Neural cell (in vitro differentiated cells): ENCODE data around the gene PPM1A. TPM values are rescaled to one million over a fixed set of nuclear protein-coding genes. Genes with fewer than 3 reads are reported as not detected.
"Not testable (repeated sequence)": the region's sequence is repeated elsewhere in the genome, so short reads cannot be mapped to it uniquely, and the experiment has no call there.

Experiments used
- H2AFZ ChIP-seq: fragments of 200-600, 300-800 bp; sonication (generic), shearing (Covaris generic); 2 replicates; pipeline ENCODE4 v1.6.0; 2014; ENCODE audit warnings: low read depth, mild to moderate bottlenecking, antibody characterized with exemption, low read length, moderate library complexity
- H3F3A ChIP-seq: fragments of 200-600 bp; shearing (Covaris generic); 2 replicates; pipeline ENCODE4 v1.6.1; 2016; ENCODE audit warnings: mild to moderate bottlenecking, moderate library complexity, mixed read lengths, antibody characterized with exemption, low read length; ENCODE audit not compliant: insufficient read depth, poor library complexity, severe bottlenecking
- H3K27ac ChIP-seq: fragments of 200-600, 300-800 bp; sonication (generic), shearing (Covaris generic); 2 replicates; pipeline ENCODE4 v1.5.1; 2014; ENCODE audit warnings: mild to moderate bottlenecking, low read length, moderate library complexity
- H3K27me3 ChIP-seq: fragments of 300-800, 200-600 bp; sonication (generic), shearing (Covaris generic); 2 replicates; pipeline ENCODE4 v1.6.0; 2014; ENCODE audit warnings: mild to moderate bottlenecking, low read depth, low read length, moderate library complexity; ENCODE audit not compliant: insufficient read depth
- H3K36me3 ChIP-seq: fragments of 300-800, 200-600 bp; sonication (generic), shearing (Covaris generic); 2 replicates; pipeline ENCODE4 v1.5.1; 2014; ENCODE audit warnings: mild to moderate bottlenecking, antibody characterized with exemption, low read length, moderate library complexity; ENCODE audit not compliant: insufficient read depth
- H3K4me2 ChIP-seq: fragments of 300-800, 200-600 bp; sonication (generic), shearing (Covaris generic); 2 replicates; pipeline ENCODE4 v1.6.0; 2014; ENCODE audit warnings: mild to moderate bottlenecking, low read length
- H3K4me3 ChIP-seq: fragments of 300-800, 200-600 bp; sonication (generic), shearing (Covaris generic); 2 replicates; pipeline ENCODE4 v1.5.1; 2014; ENCODE audit warnings: mild to moderate bottlenecking, low read length, moderate library complexity
- H3K79me2 ChIP-seq: fragments of 200-600 bp; shearing (Covaris generic); replicated peaks from 2 replicates; pipeline ENCODE4 v1.6.0; 2014; ENCODE audit warnings: mild to moderate bottlenecking, low read length, moderate library complexity; ENCODE audit not compliant: insufficient read depth
- H3K9ac ChIP-seq: fragments of 300-800, 200-600 bp; sonication (generic), shearing (Covaris generic); 2 replicates; pipeline ENCODE4 v1.6.1; 2016; ENCODE audit warnings: mild to moderate bottlenecking, low read length, mixed read lengths
- H3K9me2 ChIP-seq: fragments of 200-600 bp; shearing (Covaris generic); 2 replicates; pipeline ENCODE4 v1.6.1; 2016; ENCODE audit warnings: mild to moderate bottlenecking, low read length, mixed read lengths; ENCODE audit not compliant: insufficient read depth
- H3K9me3 ChIP-seq: fragments of 200-600, 300-800 bp; sonication (generic), shearing (Covaris generic); 2 replicates; pipeline ENCODE4 v1.6.1; 2016; ENCODE audit warnings: mild to moderate bottlenecking, mixed run types, low read length, moderate library complexity, mixed read lengths
- H4K20me1 ChIP-seq: fragments of 200-600 bp; shearing (Covaris generic); 2 replicates; pipeline ENCODE4 v1.6.1; 2016; ENCODE audit warnings: mild to moderate bottlenecking, mixed run types; ENCODE audit not compliant: insufficient read depth
- CTCF ChIP-seq: fragments of 450-650 bp; IDR thresholded peaks from 2 replicates; pipeline ENCODE4 v1.5.1; 2014; ENCODE audit warnings: antibody characterized with exemption, mild to moderate bottlenecking, moderate library complexity; ENCODE audit not compliant: poor library complexity, severe bottlenecking
- EP300 ChIP-seq: fragments of 450-650 bp; conservative IDR thresholded peaks from 2 replicates; pipeline ENCODE4 v1.6.1; 2014; ENCODE audit warnings: antibody characterized with exemption, mild to moderate bottlenecking, moderate library complexity; ENCODE audit not compliant: poor library complexity, severe bottlenecking
- EZH2 ChIP-seq: fragments of 200-600, 300-800 bp; shearing (Covaris generic), sonication (generic); IDR thresholded peaks from 2 replicates; pipeline ENCODE4 v1.6.1; 2014; ENCODE audit warnings: antibody characterized with exemption, low read length, borderline replicate concordance, mild to moderate bottlenecking; ENCODE audit not compliant: insufficient read depth, poor library complexity, severe bottlenecking
- MXI1 ChIP-seq: fragments of 450-650 bp; conservative IDR thresholded peaks from 2 replicates; pipeline ENCODE4 v1.6.1; 2014; ENCODE audit warnings: antibody characterized with exemption, mild to moderate bottlenecking; ENCODE audit not compliant: poor library complexity, severe bottlenecking
- POLR2AphosphoS5 ChIP-seq: IDR thresholded peaks from 2 replicates; pipeline ENCODE4 v1.6.1; 2012
- RAD21 ChIP-seq: fragments of 450-650 bp; conservative IDR thresholded peaks from 2 replicates; pipeline ENCODE4 v1.6.1; 2014; ENCODE audit warnings: antibody characterized with exemption, mild to moderate bottlenecking, moderate library complexity
- REST ChIP-seq: IDR thresholded peaks from 2 replicates; pipeline ENCODE4 v1.6.1; 2012; ENCODE audit warnings: borderline replicate concordance
- SMC3 ChIP-seq: fragments of 450-650 bp; conservative IDR thresholded peaks from 2 replicates; pipeline ENCODE4 v1.6.1; 2014; ENCODE audit warnings: antibody characterized with exemption, mild to moderate bottlenecking, moderate library complexity; ENCODE audit not compliant: poor library complexity
- TAF1 ChIP-seq: IDR thresholded peaks from 2 replicates; pipeline ENCODE4 v1.6.1; 2012; ENCODE audit warnings: low read depth
- polyA plus RNA-seq: library from polyadenylated mRNA; depleted of rRNA; stranded (reverse); fragments of >200 nt; gene quantifications from 2 replicates; pipeline ENCODE4 v1.2.3, GENCODE V29; 2014

Gene PPM1A
- polyA plus RNA-seq, 1 donor from 2014 or later: 52.1 TPM

- Histone ChIP-seq H3K9ac (no peak overlapping the region), H3K4me2 (no peak overlapping the region), H3K36me3 (no peaks in the 10 kb centered on the region), H3K9me2 (no peaks in the 10 kb centered on the region), H3K27ac (no peak overlapping the region), H3K27me3 (no peaks in the 10 kb centered on the region), H3K9me3 (no peaks in the 10 kb centered on the region), H3F3A (no peaks in the 10 kb centered on the region), H3K4me3 (no peak overlapping the region), H3K79me2 (no peaks in the 10 kb centered on the region), H2AFZ (no peak overlapping the region), H4K20me1 (no peaks in the 10 kb centered on the region)
- TF ChIP-seq SMC3 (no peak), RAD21 (no peak), TAF1 (no peak), EZH2 (no peak), EP300 (no peak), MXI1 (no peak), REST (no peak), POLR2AphosphoS5 (no peak), CTCF (no peak)
These were observed 68.6 kb downstream of the PPM1A start for GRCh38 chr14:60317609-60318008.

- H3F3A ChIP-seq, H3K9me3 ChIP-seq, H2AFZ ChIP-seq, H3K36me3 ChIP-seq, H3K4me2 ChIP-seq, H3K27ac ChIP-seq, H4K20me1 ChIP-seq, H3K9me2 ChIP-seq, H3K9ac ChIP-seq, H3K79me2 ChIP-seq, H3K27me3 ChIP-seq, H3K4me3 ChIP-seq: not testable (repeated sequence)
These were observed 71.8 kb downstream of the PPM1A start for GRCh38 chr14:60320860-60321259.

- Histone ChIP-seq H3K36me3 (no peaks in the 10 kb centered on the region), H4K20me1 (no peaks in the 10 kb centered on the region), H3K27me3 (no peaks in the 10 kb centered on the region), H3K9ac (no peak overlapping the region), H3K9me2 (no peaks in the 10 kb centered on the region), H3F3A (no peaks in the 10 kb centered on the region), H3K4me3 (no peak overlapping the region), H2AFZ (no peak overlapping the region), H3K4me2 (no peak overlapping the region), H3K27ac (no peak overlapping the region), H3K9me3 (no peaks in the 10 kb centered on the region), H3K79me2 (no peaks in the 10 kb centered on the region)
- TF ChIP-seq RAD21 (no peak), REST (no peak), EZH2 (no peak), SMC3 (no peak), MXI1 (no peak), CTCF (no peak), POLR2AphosphoS5 (no peak), EP300 (no peak), TAF1 (no peak)
These were observed 74.3 kb downstream of the PPM1A start for GRCh38 chr14:60323199-60323896.
